PFSK-1 (cell line): ENCODE data around the gene PRSS27.

Experiments used
- FOXP2 ChIP-seq: optimal IDR thresholded peaks from 2 replicates; pipeline ENCODE3; 2011; ENCODE audit warnings: borderline replicate concordance, control low read depth, inconsistent platforms; ENCODE audit not compliant: insufficient read depth; ENCODE audit errors: extremely low read length, extremely low read depth
- POLR2AphosphoS5 ChIP-seq: IDR thresholded peaks from 2 replicates; pipeline ENCODE4 v1.6.1; 2012; ENCODE audit warnings: low read depth, mild to moderate bottlenecking, control low read depth, low read length, moderate library complexity
- REST ChIP-seq, 2 experiments: IDR thresholded peaks; 2 replicates each; pipeline versions ENCODE4 v1.6.1 to v1.8.0; 2011 to 2012; ENCODE audit warnings: low read depth in 2 of 2, low read length in 2 of 2, control low read depth in 1 of 2, inconsistent platforms in 1 of 2, mild to moderate bottlenecking in 1 of 2, moderate library complexity in 1 of 2; ENCODE audit not compliant: insufficient read depth in 1 of 2
- SIN3A ChIP-seq: IDR thresholded peaks from 2 replicates; pipeline ENCODE4 v1.6.1; 2012; ENCODE audit warnings: mild to moderate bottlenecking, low read length, moderate library complexity, borderline replicate concordance; ENCODE audit not compliant: insufficient read depth
- TAF1 ChIP-seq: IDR thresholded peaks from 2 replicates; pipeline ENCODE4 v1.6.1; 2012; ENCODE audit warnings: low read length, control low read depth, borderline replicate concordance; ENCODE audit not compliant: insufficient read depth

The PRSS27 gene

DNA sequence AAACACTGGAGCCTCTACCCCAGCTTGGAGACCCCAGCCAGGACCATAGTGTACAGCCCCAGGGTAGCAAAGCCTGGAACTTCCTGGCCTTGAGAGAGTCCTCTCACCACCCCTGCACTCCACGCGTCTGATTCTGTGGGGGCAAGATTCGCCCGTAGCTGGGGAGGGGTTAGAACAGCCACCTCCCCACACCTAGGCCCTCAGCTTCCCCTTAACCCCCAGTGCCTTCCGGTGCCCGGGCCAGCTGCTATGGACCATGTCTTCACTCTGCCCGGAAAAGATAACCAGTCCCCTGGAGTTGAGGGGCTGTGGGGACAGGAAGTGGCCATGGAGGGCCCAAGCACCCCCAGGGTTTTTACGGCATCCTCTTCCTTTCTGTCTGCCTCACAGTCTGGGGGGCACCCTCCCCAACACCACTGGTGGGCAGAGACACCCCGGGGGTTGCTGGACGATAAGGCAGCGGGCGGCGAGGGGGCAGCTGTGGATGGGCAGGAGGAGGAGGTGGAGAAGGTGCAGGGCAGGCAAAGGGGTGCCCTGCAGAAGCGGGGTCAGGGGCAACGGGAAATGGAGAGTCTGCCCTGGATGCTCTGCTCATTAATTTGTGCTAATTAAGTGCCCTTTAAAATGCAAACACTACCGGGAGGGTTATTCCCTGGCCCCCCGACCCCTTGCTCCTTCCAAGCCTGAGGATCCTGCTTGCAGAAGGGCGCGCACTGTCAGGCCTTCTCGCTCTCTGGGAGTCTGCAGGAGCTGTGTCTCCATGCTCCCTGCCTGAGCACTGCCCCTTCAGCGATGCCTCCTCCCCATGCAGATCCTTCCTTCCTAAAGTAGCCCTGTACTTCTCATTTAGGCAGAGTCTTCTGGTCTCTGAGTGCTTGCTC, 2.4 kb downstream of the PRSS27 start:
- no peak for TF ChIP-seq REST (IDR thresholded peaks at IDR 0.05; ENCODE audit: insufficient read depth in 1 of 2, low read depth in 2 of 2, low read length in 2 of 2)
- no peak for TF ChIP-seq SIN3A
- no peak for TF ChIP-seq FOXP2
- no peak for TF ChIP-seq POLR2AphosphoS5
- no peak for TF ChIP-seq TAF1

DNA sequence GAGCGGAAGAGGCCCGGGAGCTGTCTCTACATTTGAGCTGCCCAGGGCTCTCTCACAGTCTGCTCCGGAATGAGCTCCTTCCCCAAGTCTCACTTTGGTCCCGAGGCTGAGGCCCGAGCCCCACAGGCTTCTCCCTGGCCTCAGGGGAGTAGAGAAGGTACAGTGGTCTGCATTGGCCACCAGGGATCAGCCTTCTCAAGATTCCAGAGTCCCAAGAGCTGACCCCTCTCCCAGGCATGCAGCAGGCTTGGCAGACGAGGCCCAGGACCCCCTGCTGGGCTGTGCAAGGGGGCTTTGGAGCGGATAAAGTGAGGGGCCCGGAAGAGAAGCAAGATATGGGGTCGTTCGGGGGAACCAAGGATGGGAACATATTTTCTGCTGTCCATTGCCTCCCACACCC, 3.1 kb downstream of the PRSS27 start:
- TF ChIP-seq REST (IDR thresholded peaks at IDR 0.05; ENCODE audit: insufficient read depth in 1 of 2, low read depth in 2 of 2, low read length in 2 of 2) (no peak), POLR2AphosphoS5 (no peak), FOXP2 (no peak), TAF1 (no peak), SIN3A (no peak)

DNA sequence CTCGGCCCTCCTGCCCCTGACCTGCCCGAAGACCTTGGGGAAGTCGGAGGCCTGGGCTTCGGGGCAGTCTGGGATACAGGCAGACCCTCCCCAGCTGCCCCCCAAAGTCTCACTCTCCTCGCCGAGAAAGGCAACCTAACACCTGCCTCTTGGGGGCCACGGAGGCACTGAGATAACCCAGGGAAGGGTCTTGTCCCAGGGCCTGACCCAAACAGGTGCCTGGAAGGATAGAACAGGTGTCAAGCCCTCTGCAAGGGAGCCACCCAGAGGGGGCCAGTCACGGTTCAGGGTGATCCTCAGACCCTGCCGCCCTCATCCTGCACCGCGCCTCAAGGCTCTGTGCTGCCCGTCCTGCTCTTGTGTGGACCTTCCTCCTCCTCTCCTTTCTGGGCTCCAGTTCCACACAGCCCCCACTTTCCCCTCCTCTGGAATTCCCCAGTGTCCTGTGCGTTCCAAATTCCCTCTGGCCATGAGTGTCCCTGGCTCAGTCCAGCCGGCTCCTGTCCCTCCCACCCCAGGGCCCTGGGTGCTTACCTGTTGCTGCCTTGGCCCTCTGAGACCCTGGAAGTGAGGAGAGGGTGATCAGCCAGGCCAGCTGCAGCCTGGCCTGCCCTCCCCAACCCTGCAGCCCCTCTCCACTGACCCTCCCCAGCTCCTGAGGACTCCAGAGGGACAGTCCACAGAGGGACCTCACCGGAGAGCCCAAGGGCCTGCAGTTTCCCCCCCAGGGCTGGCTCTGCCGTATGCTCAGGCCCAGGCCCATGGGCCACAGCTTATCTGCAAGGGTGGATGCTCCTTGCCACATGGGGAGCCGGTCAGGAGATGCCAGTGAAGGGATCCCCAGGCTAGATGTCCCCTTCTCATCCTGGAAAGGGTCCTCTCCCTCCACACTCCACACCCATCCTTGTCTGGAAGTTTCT, 3.8 kb downstream of the PRSS27 start:
- TF ChIP-seq REST (IDR thresholded peaks at IDR 0.05; ENCODE audit: insufficient read depth in 1 of 2, low read depth in 2 of 2, low read length in 2 of 2) (no peak), POLR2AphosphoS5 (no peak), FOXP2 (no peak), SIN3A (no peak), TAF1 (no peak)

DNA sequence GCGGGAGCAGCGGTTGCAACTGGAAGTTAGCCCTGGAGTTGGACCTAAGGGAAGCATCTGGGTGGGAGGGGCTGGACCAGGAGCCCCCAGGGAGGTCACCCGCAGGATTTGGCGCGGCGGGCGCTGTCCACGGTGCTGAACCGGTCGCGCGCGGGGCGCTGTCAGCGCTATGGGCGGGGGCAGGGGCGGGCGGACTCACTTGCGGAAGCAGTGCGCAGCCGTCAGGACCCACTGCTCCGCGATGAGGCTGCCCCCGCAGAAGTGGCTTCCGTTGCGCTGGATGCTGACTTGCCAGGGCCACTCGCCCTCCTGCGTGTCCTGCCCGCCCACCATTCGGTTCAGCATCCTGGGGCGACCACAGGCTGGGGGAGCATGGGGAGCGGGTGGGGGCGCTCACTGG, 4.5 kb downstream of the PRSS27 start:
- peak; percentile 99 for TF ChIP-seq REST (IDR thresholded peaks at IDR 0.05; ENCODE audit: insufficient read depth in 1 of 2, low read depth in 2 of 2, low read length in 2 of 2)
- TF ChIP-seq POLR2AphosphoS5, result no peak
- TF ChIP-seq SIN3A, result peak; percentile 95; the same call in 1 of the 2 replicates
- TF ChIP-seq TAF1, result no peak
- TF ChIP-seq FOXP2, result no peak
